CD1c-positive myeloid dendritic cell (primary cell): Measurements from ENCODE around the gene ENO4.
A peak's percentile ranks its signal among the peaks of the same experiment; 100 is the strongest.

Experiments
- DNase-seq: peaks from one replicate; pipeline ENCODE4 v3.0.0-alpha.2; 2016; ENCODE audit errors: extremely low spot score

Gene ENO4

GRCh38 chr10:116849248-116850057 is at the start of gene ENO4:
Gene ENO4 (plus strand): TSS chr10:116849499. CDS start chr10:116849567, 68 bp downstream.
- peak; percentile 22 for DNase-seq

GRCh38 chr10:116800286-116800929 is 48.9 kb upstream of the ENO4 start:
- no peak for DNase-seq

GRCh38 chr10:116801658-116802057 is 47.6 kb upstream of the ENO4 start:
- DNase-seq = no peak

GRCh38 chr10:116802474-116802873 is 46.8 kb upstream of the ENO4 start:
- no peak for DNase-seq

GRCh38 chr10:116802876-116803275 is 46.4 kb upstream of the ENO4 start:
- DNase-seq = no peak

- no peak for DNase-seq
Observed at GRCh38 chr10:116803451-116804249, 45.6 kb upstream of the ENO4 start.

- DNase-seq = no peak
Observed at GRCh38 chr10:116808706-116809105, 40.6 kb upstream of the ENO4 start.

GRCh38 chr10:116809483-116810119 is 39.7 kb upstream of the ENO4 start:
- DNase-seq = peak; percentile 8

GRCh38 chr10:116810120-116810500 is 39.2 kb upstream of the ENO4 start:
- no peak for DNase-seq

- no peak for DNase-seq
Observed at GRCh38 chr10:116810895-116811294, 38.4 kb upstream of the ENO4 start.

- no peak for DNase-seq
Observed at GRCh38 chr10:116811691-116812090, 37.6 kb upstream of the ENO4 start.

GRCh38 chr10:116815641-116816415 is 33.5 kb upstream of the ENO4 start:
- DNase-seq = no peak

- no peak for DNase-seq
Observed at GRCh38 chr10:116817178-116817577, 32.1 kb upstream of the ENO4 start.

- DNase-seq = no peak
Observed at GRCh38 chr10:116817780-116818343, 31.4 kb upstream of the ENO4 start.

- no peak for DNase-seq
Observed at GRCh38 chr10:116819999-116820677, 29.2 kb upstream of the ENO4 start.

- no peak for DNase-seq
Observed at GRCh38 chr10:116825901-116826300, 23.4 kb upstream of the ENO4 start.

- DNase-seq = no peak
Observed at GRCh38 chr10:116826803-116827202, 22.5 kb upstream of the ENO4 start.

GRCh38 chr10:116827214-116827671 is 22.1 kb upstream of the ENO4 start:
- DNase-seq = no peak

GRCh38 chr10:116828116-116828515 is 21.2 kb upstream of the ENO4 start:
- no peak for DNase-seq

GRCh38 chr10:116829711-116830110 is 19.6 kb upstream of the ENO4 start:
- no peak for DNase-seq
